Motor neuron (in vitro differentiated cells): ENCODE measurements around the gene ARID1B. TPM values are rescaled to one million over a fixed set of nuclear protein-coding genes. Genes with fewer than 3 reads are reported as not detected.

Experiments used
- ATAC-seq, 8 experiments: fragments of 200-7000 bp; cut with Tn5 transposase; replicated peaks in 6 of 8; 2 replicates each; pipeline ENCODE4 v1.8.0; 2021; ENCODE audit warnings: mild to moderate bottlenecking in 8 of 8, moderate library complexity in 8 of 8
- H3K27ac ChIP-seq, 2 donors: fragments of 250-450 bp; sonication (Bioruptor Pico); 2 replicates each; pipeline ENCODE4 v1.9.0; 2021; ENCODE audit warnings: antibody characterized with exemption in 2 of 2, mild to moderate bottlenecking in 2 of 2, moderate library complexity in 1 of 2
- H3K4me1 ChIP-seq, 2 donors: fragments of 250-450 bp; sonication (Bioruptor Pico); replicated peaks in 1 of 2; 2 replicates each; pipeline ENCODE4 v1.6.1; 2021; ENCODE audit warnings: antibody characterized with exemption in 2 of 2, mild to moderate bottlenecking in 2 of 2, moderate library complexity in 1 of 2
- H3K4me3 ChIP-seq, 5 donors: fragments of 250-450 bp; sonication (Bioruptor Pico); 2 replicates each; pipeline ENCODE4 v1.9.0; 2021; ENCODE audit warnings: antibody characterized with exemption in 5 of 5, mild to moderate bottlenecking in 5 of 5, moderate library complexity in 4 of 5
- WGBS, 10 experiments: fragments of 450-650 bp; shearing (Covaris generic); methylation state at CpG; one replicate each; pipeline ENCODE4 v1.0.0; 2022; 5-methylcytosine and 5-hydroxymethylcytosine counted together
- in situ Hi-C, 9 experiments: fragments of 400-800 bp; cut with MboI; loops; one replicate each; pipeline ENCODE4 v1.15.0; 2021; ENCODE audit warnings: low sequenced_read_pairs in 9 of 9, low pct_unique_long_range_greater_than_20kb in 2 of 9; ENCODE audit not compliant: unreplicated experiment in 9 of 9
- total RNA-seq, 8 experiments: library from RNA; unstranded; fragments of 300-600 nt; gene quantifications; 2 replicates each; pipeline versions ENCODE4 v1.2.3 to v1.2.4, GENCODE V29; 2022

Gene ARID1B
- total RNA-seq, 8 experiments from 2014 or later = 35.8 to 165 (median 54.9) TPM

DNA sequence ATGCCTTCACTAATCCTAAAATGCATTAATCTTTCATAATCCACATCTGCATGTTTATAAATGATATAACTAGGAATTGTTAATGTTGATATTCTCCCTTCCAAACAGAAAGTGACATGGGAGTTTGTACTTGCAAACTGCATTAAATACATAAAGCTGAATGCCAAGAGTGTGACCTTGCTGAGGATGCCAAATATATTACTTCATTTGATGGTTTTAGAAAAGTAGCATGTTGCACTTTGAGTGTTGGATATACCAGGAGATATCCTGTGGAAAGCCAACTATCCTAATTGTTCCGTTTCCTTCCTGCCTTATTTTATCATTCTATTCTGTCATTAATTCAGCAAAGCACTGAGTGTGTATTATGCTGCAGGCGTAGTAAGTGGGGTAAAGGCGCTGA lies 316.4 kb downstream of the ARID1B start:
- Histone ChIP-seq H3K4me1 (peaks cover 33 to 43% of the 10 kb centered on the region in 2 donors), H3K4me3 (no peak overlapping the region), H3K27ac (no peak overlapping the region)
- 57 to 100% (median 100%) methylated on average over 1 to 3 of the region's 3 CpGs for WGBS, 10 experiments
- in situ Hi-C loops = no loop called here
- ATAC-seq = no peak

DNA sequence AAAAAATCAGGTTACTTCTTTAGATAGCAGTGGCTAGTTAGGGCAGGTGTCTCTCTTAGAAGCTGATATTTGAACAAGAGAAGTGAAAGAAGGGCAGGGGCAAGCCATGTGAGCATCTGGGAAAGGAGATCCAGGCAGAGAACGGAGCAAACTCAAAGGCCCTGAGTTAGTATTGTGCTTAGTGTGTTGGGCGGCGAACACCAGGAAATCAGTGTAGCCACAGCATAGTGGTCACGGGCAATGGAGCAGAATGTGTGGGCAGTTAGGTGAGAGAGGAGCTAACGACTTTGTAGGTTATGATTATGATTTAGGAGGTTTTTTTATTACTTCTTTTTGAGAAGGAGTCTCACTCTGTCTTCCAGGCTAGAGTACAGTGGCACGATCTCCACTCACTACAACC lies 316.9 kb downstream of the ARID1B start:
- H3K27ac ChIP-seq = no peak overlapping the region
- in situ Hi-C loops = no loop called here
- WGBS, 10 experiments = 80 to 100% (median 93%) methylated on average over 1 to 6 of the region's 6 CpGs; no CpG with 5 or more reads in 2 of the 10 experiments
- no peak for ATAC-seq
- H3K4me3 ChIP-seq = no peak overlapping the region
- peaks cover 30 to 39% of the 10 kb centered on the region in 2 donors for H3K4me1 ChIP-seq

DNA sequence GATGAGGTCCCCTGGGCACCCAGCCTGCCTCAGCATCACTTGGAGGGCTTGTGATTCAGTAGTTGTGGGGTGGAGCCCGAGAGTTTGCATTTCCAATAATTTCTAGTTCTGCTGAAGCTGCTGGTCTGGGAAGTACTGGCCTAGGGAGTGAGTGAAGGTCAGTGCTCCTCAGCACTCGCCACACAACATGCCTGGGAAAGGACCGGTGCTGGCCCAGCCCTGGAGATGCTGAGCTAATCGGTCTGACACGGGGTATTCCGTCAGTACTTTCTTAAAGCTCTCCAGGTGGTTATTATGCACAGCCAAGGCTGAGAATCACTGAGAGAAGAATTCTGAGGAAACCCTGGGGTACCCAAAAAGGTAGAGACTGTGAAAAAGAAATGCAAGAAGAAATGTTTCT lies 317.9 kb downstream of the ARID1B start:
- WGBS, 10 experiments = 43 to 100% (median 89%) methylated on average over 1 to 4 of the region's 6 CpGs; no CpG with 5 or more reads in 4 of the 10 experiments
- peak in 2 of 8 experiments; percentile 32 to 48 for ATAC-seq
- H3K27ac ChIP-seq = no peak overlapping the region
- H3K4me3 ChIP-seq = no peak overlapping the region
- in situ Hi-C loops = no loop called here
- peaks cover 22 to 28% of the 10 kb centered on the region in 2 donors for H3K4me1 ChIP-seq

DNA sequence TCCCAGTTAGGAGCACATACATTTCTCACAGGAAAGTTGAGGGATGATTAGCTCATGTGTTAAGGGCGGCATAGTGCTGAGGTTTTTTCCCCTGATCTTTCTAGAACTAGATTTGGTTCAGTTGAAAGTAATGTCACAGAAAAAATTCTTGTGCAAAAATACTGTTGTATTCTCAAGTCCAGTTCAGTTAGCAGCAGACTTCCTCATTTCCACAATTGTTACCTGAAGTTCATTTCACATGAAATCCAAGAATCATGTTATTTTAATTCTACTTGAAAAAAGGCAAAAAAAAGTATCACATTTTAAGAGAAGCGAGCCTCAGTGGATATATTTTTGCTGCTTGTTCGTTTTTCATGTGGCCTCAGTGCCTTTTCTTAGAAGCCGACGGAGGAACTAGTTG lies 318.4 kb downstream of the ARID1B start:
- no peak overlapping the region for H3K4me3 ChIP-seq
- in situ Hi-C loops = no loop called here
- no peak for ATAC-seq
- 86 to 100% (median 91%) methylated on average over 2 to 5 of the region's 5 CpGs for WGBS, 10 experiments
- H3K27ac ChIP-seq = no peak overlapping the region
- peaks cover 22 to 24% of the 10 kb centered on the region in 2 donors for H3K4me1 ChIP-seq

DNA sequence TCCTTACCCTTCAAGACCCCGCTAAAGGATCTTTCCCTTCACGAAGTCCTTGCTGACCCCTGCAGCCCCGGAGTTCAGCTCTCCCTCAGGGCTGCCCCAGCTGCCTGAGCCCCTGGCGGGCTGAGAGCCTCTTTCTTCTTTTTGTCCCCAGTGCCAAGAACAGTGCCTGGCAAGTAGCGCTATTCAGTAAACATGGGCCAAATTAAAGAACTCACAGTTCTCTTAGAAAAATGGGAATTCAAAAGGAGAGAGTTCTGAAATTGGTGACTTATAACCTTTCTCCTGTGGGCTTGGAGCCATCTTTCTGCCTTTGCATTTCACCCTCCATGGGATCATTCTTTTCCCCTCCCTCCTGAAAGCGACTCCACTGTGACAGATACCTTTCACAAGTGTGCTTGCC lies 318.9 kb downstream of the ARID1B start:
- no peak overlapping the region for H3K4me3 ChIP-seq
- in situ Hi-C loops = no loop called here
- no peak for ATAC-seq
- H3K4me1 ChIP-seq = peaks cover 22 to 23% of the 10 kb centered on the region in 2 donors
- no peak overlapping the region for H3K27ac ChIP-seq
- WGBS, 10 experiments = 56 to 100% (median 82%) methylated on average over 1 to 5 of the region's 6 CpGs; no CpG with 5 or more reads in 3 of the 10 experiments

DNA sequence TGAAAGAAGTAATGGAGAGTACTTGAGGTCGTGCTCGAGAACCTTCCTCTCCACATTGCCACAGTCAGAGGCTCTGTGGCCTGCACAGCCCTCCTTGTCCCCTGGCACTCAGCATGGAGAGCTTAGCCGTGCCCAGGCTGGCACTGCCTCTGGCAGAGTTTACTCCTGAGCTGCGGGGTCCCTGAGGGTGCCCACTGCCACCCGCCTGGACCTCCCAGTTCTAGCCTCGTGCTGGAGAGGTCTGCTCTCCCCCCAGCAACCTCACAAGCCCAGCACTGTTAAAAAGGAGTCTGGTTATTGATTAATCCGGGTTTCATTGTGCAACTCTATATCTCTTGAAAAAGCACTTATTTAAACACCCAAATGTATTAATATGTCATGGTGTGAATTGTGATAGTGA lies 319.3 kb downstream of the ARID1B start:
- in situ Hi-C loops = no loop called here
- no peak overlapping the region for H3K4me3 ChIP-seq
- H3K4me1 ChIP-seq = peaks cover 22 to 23% of the 10 kb centered on the region in 2 donors
- H3K27ac ChIP-seq = no peak overlapping the region
- WGBS, 10 experiments = 40 to 75% (median 53%) methylated on average over 1 to 3 of the region's 7 CpGs; no CpG with 5 or more reads in 1 of the 10 experiments
- ATAC-seq = no peak

DNA sequence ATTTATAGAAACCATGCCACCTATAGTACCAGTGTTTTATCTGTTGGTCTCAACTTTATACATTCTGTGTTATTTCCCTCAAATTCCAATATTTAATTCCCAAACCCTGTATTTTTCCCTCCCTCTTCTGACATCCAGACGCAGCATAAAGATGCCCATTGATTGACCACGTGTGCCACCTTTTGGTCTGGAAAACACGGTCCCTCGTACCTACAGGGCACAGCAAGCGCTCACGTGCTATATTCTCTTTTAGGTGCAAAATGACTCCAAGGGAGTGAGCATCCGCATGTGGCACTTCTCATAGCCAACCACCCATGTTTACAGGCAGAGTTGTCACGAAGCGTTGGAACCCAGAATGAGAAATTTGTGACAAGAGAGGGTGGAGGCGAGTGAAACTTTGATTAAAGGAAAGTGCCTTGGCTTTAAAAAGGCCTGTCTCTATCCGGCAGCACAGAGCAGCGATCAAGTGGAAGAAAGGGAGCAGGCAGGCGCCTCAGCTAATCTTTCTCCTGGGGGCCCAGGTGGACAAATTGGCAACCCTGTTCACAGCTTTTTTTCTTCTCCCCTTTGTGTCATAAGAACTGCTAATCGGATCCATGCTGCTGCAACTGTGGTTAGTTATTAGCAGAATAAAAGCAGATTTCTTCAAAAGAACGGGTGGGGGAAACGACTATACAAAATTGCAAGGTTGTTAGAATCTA lies 320.2 kb downstream of the ARID1B start:
- 13 to 100% (median 58%) methylated on average over 4 to 15 of the region's 16 CpGs for WGBS, 10 experiments
- H3K4me1 ChIP-seq = peaks cover 15 to 17% of the 10 kb centered on the region in 2 donors
- in situ Hi-C loops = no loop called here
- no peak overlapping the region for H3K4me3 ChIP-seq
- H3K27ac ChIP-seq = no peak overlapping the region
- ATAC-seq = peak in 2 of 8 experiments; percentile 19 to 40

DNA sequence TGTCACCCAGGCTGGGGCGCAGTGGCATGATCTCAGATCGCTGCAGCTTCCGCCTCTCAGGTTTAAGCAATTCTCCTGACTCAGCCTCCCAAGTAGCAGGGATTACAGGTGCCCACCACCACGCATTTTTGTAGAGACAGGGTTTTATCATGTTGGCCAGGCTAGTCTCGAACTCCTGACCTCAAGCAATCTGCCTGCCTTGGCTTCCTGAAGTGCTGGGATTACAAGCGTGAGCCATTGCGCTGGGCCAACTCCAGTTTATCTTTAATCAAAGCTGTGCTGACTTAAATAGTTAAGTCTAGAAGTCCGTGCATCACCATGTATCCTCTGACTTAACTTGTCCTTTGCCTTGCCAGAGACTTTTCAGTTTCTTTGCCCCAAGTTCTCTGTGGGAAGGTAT lies 321.8 kb downstream of the ARID1B start:
- in situ Hi-C loops = no loop called here
- Histone ChIP-seq H3K4me1 (peaks cover 7 to 12% of the 10 kb centered on the region in 2 donors), H3K4me3 (no peak overlapping the region), H3K27ac (no peak overlapping the region)
- no peak for ATAC-seq
- WGBS, 10 experiments = 88 to 100% (median 92%) methylated on average over 1 to 6 of the region's 8 CpGs; no CpG with 5 or more reads in 2 of the 10 experiments

DNA sequence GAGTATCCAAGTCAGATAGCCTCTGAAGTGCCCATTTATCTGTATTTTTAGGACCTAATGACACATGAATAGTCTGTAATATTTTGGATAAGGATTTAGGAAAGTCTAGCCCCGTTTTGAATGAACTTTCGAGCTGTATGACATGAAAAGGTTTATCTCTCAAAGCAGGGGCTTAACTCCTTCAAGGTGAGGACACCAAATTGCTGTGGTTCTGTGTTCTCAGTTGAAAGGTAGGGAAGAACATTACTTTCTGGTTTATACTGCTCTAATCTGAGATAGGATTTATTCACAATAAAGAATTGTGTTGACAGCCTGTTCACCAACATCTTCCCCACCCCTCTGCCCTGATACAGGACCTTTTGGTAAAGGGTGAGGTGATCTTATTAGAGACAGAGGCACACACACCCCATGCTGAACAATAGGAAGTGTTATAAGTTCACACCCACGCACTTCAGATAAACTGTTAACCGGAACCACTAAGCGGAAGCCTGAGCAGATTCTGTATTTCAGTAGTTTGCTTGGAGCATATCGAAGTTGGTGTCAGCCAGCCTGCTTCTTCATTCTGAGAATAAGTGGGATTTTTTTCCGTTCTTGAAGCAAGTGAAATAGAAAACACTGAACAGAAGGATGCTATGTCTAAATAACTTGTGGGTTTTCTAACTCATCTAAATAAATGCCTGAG lies 322.9 kb downstream of the ARID1B start:
- no peak for ATAC-seq
- 82 to 100% (median 94%) methylated on average over 2 to 7 of the region's 7 CpGs; no CpG with 5 or more reads in 2 of the 10 experiments for WGBS, 10 experiments
- Histone ChIP-seq H3K4me3 (no peak overlapping the region), H3K27ac (no peak overlapping the region), H3K4me1 (peaks cover 7 to 12% of the 10 kb centered on the region in 2 donors)
- in situ Hi-C loops = no loop called here

DNA sequence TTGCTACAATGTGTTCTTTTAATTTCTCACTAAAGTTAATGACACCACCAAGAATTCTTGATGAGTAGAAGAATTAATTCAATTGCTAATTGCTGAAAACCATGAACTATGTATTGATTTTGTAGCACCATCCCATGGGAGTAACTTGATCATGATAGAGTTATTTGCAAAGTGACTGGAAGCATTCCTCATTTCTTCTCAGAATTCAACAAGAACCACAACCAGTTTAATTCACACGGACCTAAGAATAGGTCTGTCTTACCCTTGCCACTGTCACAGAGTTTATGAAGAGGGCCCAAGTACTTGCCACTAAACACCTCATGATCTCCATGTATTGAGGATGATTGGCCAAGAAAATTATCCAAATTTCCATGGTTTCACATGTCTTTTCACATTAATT lies 324.0 kb downstream of the ARID1B start:
- Histone ChIP-seq H3K4me1 (peaks cover 7 to 12% of the 10 kb centered on the region in 2 donors), H3K27ac (no peak overlapping the region), H3K4me3 (no peak overlapping the region)
- no peak for ATAC-seq
- 67 to 100% (median 100%) methylated on average over 1 of the region's 1 CpG; no CpG with 5 or more reads in 3 of the 10 experiments for WGBS, 10 experiments
- in situ Hi-C loops = no loop called here

DNA sequence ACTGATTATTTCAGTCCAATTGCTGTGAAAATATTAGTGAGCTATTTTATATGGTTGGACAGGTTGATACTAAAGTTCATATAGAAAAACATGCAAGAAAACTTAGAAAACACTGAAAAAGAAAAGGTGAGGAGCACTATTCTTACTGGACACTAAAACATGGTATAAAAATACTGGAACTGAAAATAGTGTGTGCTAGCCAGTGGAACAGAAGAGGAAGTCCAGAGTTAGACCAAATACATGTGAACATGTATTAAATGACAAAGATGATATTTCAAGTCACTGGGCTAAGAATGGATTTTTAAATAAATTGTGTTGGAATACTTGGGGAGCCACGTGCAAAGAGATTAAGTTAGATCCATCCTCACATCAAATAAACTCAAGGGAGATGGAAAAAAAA lies 327.6 kb downstream of the ARID1B start:
- no peak overlapping the region for H3K4me3 ChIP-seq
- H3K4me1 ChIP-seq = peaks cover 4 to 19% of the 10 kb centered on the region in 2 donors
- no peak for ATAC-seq
- H3K27ac ChIP-seq = no peak overlapping the region
- 40 to 100% (median 100%) methylated on average over 1 of the region's 1 CpG; no CpG with 5 or more reads in 1 of the 10 experiments for WGBS, 10 experiments
- in situ Hi-C loops = no loop called here

DNA sequence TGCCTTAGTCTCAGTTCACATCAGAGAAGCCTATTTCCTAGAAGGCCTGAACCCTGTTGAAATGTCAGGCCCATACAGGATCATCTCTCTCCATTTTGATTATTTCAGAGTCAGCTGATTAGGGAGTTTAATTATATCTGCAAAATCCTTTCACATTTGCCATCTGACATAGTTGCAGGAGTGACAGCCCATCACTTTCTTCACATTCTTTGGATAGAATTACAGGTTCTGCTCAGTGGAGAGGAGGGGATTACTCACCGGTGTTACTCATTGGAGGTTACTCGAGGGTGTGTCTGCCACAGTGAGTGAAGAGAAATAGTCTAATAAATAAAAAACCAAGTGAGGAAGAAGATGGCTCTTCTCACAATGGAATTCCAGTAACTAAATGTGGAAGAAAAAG lies 329.3 kb downstream of the ARID1B start:
- in situ Hi-C loops = no loop called here
- Histone ChIP-seq H3K4me1 (peaks cover 4 to 19% of the 10 kb centered on the region in 2 donors), H3K4me3 (no peak overlapping the region), H3K27ac (no peak overlapping the region)
- WGBS, 10 experiments = 17 to 90% (median 77%) methylated on average over 1 to 2 of the region's 2 CpGs; no CpG with 5 or more reads in 3 of the 10 experiments
- ATAC-seq = peak in 6 of 8 experiments; percentile 5 to 59 (median 34)

DNA sequence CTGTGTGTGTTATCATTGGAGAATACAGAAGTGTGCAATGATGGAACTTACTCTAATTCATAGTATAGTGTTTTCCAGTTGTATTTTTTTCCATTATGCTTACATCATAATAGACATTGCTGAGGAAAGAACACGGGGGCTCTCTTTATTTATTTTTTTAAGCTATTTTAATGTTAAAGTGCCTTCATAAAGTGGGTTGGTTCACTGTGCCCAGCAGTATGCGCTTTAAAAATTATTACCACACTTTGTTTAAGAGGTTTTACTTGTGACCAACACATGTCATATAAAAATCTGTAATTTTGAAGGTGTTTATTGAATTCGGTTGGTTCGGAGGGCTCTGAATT lies 330.4 kb downstream of the ARID1B start:
- H3K4me3 ChIP-seq = no peak overlapping the region
- H3K27ac ChIP-seq = no peak overlapping the region
- peaks cover 4 to 19% of the 10 kb centered on the region in 2 donors for H3K4me1 ChIP-seq
- no peak for ATAC-seq
- WGBS, 10 experiments = 0 to 93% (median 78%) methylated on average over 2 to 4 of the region's 4 CpGs; no CpG with 5 or more reads in 1 of the 10 experiments
- in situ Hi-C loops = no loop called here
